SK-N-SH (cell line): ENCODE results near the gene COBLL1.

Experiments
- CHD2 ChIP-seq: fragments of 150-350 bp; IDR thresholded peaks from 2 replicates; pipeline ENCODE4 v1.6.1; 2018; ENCODE audit warnings: low read length; ENCODE audit not compliant: partially characterized antibody
- EP300 ChIP-seq, 2 experiments: IDR thresholded peaks; 2 replicates each; pipeline versions ENCODE4 v1.4.0 to v1.6.1; 2012; ENCODE audit warnings: borderline replicate concordance in 1 of 2, low read depth in 1 of 2, low read length in 1 of 2
- POLR2AphosphoS5 ChIP-seq: IDR thresholded peaks from 2 replicates; pipeline ENCODE4 v1.6.1; 2012; ENCODE audit warnings: low read depth, low read length
- SIN3A ChIP-seq: IDR thresholded peaks from 2 replicates; pipeline ENCODE4 v1.6.1; 2012; ENCODE audit warnings: low read depth, mild to moderate bottlenecking, low read length, moderate library complexity, borderline replicate concordance
- TF ChIP-seq, protein P1 (sequence below): fragments of 200-600 bp; sonication (generic); IDR thresholded peaks from 2 replicates; pipeline ENCODE4 v1.6.1; 2017; ENCODE audit warnings: antibody characterized with exemption, mild to moderate bottlenecking, moderate library complexity
- TF ChIP-seq, protein P2 (sequence below): IDR thresholded peaks from 2 replicates; pipeline ENCODE4 v1.4.0; 2012; ENCODE audit warnings: low read depth, borderline replicate concordance

DNA sequence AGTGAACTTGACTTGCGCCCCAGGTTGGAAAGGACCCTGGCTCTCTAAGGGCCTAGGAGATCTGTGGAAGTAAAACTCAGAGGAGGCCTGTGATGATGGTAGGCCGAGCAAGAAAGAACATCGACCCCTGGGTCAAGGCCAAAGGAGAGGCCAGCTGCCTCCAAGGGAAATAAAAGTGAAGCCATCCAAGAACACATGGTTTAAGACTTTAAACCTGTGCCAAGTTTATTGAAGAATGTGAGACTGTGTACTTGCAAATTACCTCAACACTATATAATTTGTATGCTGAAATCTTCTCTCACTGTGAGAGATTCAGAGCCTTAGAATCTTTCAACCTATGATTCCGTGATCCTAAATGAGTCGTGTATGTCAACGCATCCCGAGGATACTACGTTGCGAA is 40.7 kb upstream of the COBLL1 start:
- TF ChIP-seq, protein P1, sequence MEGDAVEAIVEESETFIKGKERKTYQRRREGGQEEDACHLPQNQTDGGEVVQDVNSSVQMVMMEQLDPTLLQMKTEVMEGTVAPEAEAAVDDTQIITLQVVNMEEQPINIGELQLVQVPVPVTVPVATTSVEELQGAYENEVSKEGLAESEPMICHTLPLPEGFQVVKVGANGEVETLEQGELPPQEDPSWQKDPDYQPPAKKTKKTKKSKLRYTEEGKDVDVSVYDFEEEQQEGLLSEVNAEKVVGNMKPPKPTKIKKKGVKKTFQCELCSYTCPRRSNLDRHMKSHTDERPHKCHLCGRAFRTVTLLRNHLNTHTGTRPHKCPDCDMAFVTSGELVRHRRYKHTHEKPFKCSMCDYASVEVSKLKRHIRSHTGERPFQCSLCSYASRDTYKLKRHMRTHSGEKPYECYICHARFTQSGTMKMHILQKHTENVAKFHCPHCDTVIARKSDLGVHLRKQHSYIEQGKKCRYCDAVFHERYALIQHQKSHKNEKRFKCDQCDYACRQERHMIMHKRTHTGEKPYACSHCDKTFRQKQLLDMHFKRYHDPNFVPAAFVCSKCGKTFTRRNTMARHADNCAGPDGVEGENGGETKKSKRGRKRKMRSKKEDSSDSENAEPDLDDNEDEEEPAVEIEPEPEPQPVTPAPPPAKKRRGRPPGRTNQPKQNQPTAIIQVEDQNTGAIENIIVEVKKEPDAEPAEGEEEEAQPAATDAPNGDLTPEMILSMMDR: no peak
- no peak for TF ChIP-seq CHD2
- TF ChIP-seq EP300 (IDR thresholded peaks at IDR 0.05; ENCODE audit: borderline replicate concordance in 1 of 2, low read depth in 1 of 2, low read length in 1 of 2): no peak
- TF ChIP-seq, protein P2, sequence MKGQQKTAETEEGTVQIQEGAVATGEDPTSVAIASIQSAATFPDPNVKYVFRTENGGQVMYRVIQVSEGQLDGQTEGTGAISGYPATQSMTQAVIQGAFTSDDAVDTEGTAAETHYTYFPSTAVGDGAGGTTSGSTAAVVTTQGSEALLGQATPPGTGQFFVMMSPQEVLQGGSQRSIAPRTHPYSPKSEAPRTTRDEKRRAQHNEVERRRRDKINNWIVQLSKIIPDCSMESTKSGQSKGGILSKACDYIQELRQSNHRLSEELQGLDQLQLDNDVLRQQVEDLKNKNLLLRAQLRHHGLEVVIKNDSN: no peak
- TF ChIP-seq POLR2AphosphoS5: no peak
- TF ChIP-seq SIN3A: no peak
